ENCODE measurements around the gene RRP15. TPM values are rescaled to one million over a fixed set of nuclear protein-coding genes. Genes with fewer than 3 reads are reported as not detected.

RRP15 gene
- total RNA-seq (2022; extraction: Qiagen RNA extraction): 20.8 to 26.6 TPM (median 24.0 TPM) in 5 replicates

GRCh38 chr1:218284917-218285635 lies at the start of gene RRP15:
Gene RRP15 (plus strand): TSS chr1:218285293. CDS start chr1:218285317, 24 bp downstream.

DNA sequence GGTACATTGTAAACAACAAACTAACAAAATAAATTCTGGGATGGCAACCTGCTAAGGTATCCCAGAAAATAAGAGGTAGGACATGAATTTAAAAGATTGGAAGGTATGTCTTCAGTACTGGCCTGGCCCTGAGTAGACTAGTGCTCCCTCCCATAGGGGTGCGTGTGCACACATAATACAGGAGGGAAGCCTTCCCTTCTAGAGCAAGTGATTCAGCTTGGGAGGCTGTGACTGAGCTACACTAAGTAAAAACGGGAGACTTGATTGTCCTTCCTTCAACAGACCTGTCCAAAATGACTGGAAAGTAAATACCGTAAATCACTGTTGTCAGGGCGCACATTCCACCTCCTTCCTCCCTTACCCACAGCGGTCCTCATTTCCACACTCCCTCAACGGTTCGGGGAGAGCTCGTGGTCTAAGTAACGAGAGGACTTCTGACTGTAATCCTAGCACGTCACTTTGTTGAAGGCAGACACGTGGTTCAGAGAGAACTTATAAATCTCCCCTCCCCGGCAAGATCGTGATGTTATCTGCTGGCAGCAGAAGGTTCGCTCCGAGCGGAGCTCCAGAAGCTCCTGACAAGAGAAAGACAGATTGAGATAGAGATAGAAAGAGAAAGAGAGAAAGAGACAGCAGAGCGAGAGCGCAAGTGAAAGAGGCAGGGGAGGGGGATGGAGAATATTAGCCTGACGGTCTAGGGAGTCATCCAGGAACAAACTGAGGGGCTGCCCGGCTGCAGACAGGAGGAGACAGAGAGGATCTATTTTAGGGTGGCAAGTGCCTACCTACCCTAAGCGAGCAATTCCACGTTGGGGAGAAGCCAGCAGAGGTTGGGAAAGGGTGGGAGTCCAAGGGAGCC lies 60.0 kb downstream of the RRP15 start, which contains the start of gene TGFB2:
Gene TGFB2, plus strand, starts transcription at position 523 of the 859 bp plus-strand sequence. CDS start 1,366 bp downstream, outside the sequence.

Other genes starting within 250 kb of the RRP15 start
- 8.7 to 12.3 TPM (median 10.6 TPM) in 5 replicates for gene TGFB2, start 60.0 kb downstream of the RRP15 start, total RNA-seq (2022; extraction: Qiagen RNA extraction)

Measured in A549 treated with dexamethasone at 1 μM for 4 hours (cell line).